ENCODE results near the gene KLHL17.

Gene KLHL17

GRCh38 chr1:958823-959730, 1.3 kb upstream of the KLHL17 start, which contains the start of gene NOC2L:
TSS of gene NOC2L (minus strand) at chr1:959256. CDS start at chr1:959240, 16 bp downstream.
- TF ChIP-seq POLR2AphosphoS5 (IDR thresholded peaks at IDR 0.05; ENCODE audit: borderline replicate concordance, low read depth, low read length) (peak; percentile 83), FOXP2 (optimal IDR thresholded peaks at IDR 0.05; ENCODE audit: control extremely low read depth, extremely low read length, insufficient read depth) (no peak), EZH2 (IDR thresholded peaks at IDR 0.05) (no peak)
- Histone ChIP-seq H3K4me3 (peak within 1 kb of the TSS; percentile 78), H3K36me3 (ENCODE audit: insufficient read depth, low read length) (peaks cover 50% of the 10 kb centered on the region), H3K9ac (ENCODE audit: insufficient read length) (peak within 1 kb of the TSS; percentile 93), H3K27ac (peak within 1 kb of the TSS; percentile 50; the same call in 1 of the 2 replicates), H3K9me3 (ENCODE audit: low read depth, low read length) (no peaks in the 10 kb centered on the region)
- no peak for DNase-seq (ENCODE audit: low read depth, low spot score)

- Histone ChIP-seq H3K27ac (peak overlapping the region; percentile 50; the same call in 1 of the 2 replicates), H3K9me3 (ENCODE audit: low read depth, low read length) (no peaks in the 10 kb centered on the region), H3K9ac (ENCODE audit: insufficient read length) (peak overlapping the region; percentile 73), H3K4me3 (peak overlapping the region; percentile 78), H3K36me3 (ENCODE audit: insufficient read depth, low read length) (peaks cover 43% of the 10 kb centered on the region)
- TF ChIP-seq EZH2 (IDR thresholded peaks at IDR 0.05) (no peak), POLR2AphosphoS5 (IDR thresholded peaks at IDR 0.05; ENCODE audit: borderline replicate concordance, low read depth, low read length) (no peak), FOXP2 (optimal IDR thresholded peaks at IDR 0.05; ENCODE audit: control extremely low read depth, extremely low read length, insufficient read depth) (no peak)
- no peak for DNase-seq (ENCODE audit: low read depth, low spot score)
Observed at GRCh38 chr1:959731-960362, 537 bp upstream of the KLHL17 start.

DNA sequence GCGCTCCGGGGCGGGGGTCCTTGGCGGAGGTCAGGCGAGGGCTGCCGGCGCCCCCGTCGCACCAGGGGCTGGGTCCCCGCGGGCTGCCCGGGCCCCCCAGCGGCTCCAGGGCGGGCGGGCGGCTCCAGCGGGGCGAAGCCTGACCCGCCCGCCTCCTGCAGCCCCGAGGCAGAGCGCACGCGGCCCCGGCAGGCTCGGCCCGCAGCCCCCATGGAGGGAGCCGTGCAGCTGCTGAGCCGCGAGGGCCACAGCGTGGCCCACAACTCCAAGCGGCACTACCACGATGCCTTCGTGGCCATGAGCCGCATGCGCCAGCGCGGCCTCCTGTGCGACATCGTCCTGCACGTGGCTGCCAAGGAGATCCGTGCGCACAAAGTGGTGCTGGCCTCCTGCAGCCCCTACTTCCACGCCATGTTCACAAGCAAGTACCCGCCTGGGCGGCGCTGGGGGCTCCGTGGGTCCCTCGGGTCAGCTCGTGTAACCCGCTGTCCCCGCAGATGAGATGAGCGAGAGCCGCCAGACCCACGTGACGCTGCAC, 817 bp downstream of the KLHL17 start:
- no peak for DNase-seq (ENCODE audit: low read depth, low spot score)
- H3K9me3 ChIP-seq (ENCODE audit: low read depth, low read length): no peaks in the 10 kb centered on the region
- peak overlapping the region; percentile 73 for H3K9ac ChIP-seq (ENCODE audit: insufficient read length)
- H3K27ac ChIP-seq: no peak overlapping the region
- H3K4me3 ChIP-seq: peak overlapping the region; percentile 78
- peaks cover 29% of the 10 kb centered on the region for H3K36me3 ChIP-seq (ENCODE audit: insufficient read depth, low read length)
- TF ChIP-seq POLR2AphosphoS5 (IDR thresholded peaks at IDR 0.05; ENCODE audit: borderline replicate concordance, low read depth, low read length) (no peak), EZH2 (IDR thresholded peaks at IDR 0.05) (no peak)

GRCh38 chr1:962381-963300, 2.3 kb downstream of the KLHL17 start:
- Histone ChIP-seq H3K4me3 (no peak overlapping the region), H3K9me3 (ENCODE audit: low read depth, low read length) (no peaks in the 10 kb centered on the region), H3K9ac (ENCODE audit: insufficient read length) (no peak overlapping the region), H3K36me3 (ENCODE audit: insufficient read depth, low read length) (peaks cover 15% of the 10 kb centered on the region), H3K27ac (no peak overlapping the region)
- TF ChIP-seq EZH2 (IDR thresholded peaks at IDR 0.05) (no peak), FOXP2 (optimal IDR thresholded peaks at IDR 0.05; ENCODE audit: control extremely low read depth, extremely low read length, insufficient read depth) (no peak), POLR2AphosphoS5 (IDR thresholded peaks at IDR 0.05; ENCODE audit: borderline replicate concordance, low read depth, low read length) (no peak)
- no peak for DNase-seq (ENCODE audit: low read depth, low spot score)

DNA sequence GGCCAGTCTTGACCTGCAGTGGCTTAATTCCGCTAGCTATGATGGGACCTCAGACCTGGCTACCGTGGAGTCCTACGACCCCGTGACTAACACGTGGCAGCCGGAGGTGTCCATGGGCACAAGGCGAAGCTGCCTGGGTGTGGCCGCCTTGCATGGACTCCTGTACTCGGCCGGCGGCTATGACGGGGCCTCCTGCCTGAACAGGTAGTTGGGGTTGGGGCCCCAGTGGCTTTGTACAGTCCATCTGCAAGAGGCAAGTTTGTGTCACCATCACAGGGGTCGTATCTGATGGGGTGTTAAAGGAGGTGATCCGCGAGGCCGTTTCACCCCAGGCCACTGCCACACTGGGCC, 2.9 kb downstream of the KLHL17 start:
- Histone ChIP-seq H3K27ac (no peak overlapping the region), H3K36me3 (ENCODE audit: insufficient read depth, low read length) (peaks cover 12% of the 10 kb centered on the region; the same call in 1 of the 2 replicates), H3K9ac (ENCODE audit: insufficient read length) (no peak overlapping the region), H3K4me3 (no peak overlapping the region), H3K9me3 (ENCODE audit: low read depth, low read length) (no peaks in the 10 kb centered on the region)
- TF ChIP-seq EZH2 (IDR thresholded peaks at IDR 0.05): no peak
- no peak for TF ChIP-seq POLR2AphosphoS5 (IDR thresholded peaks at IDR 0.05; ENCODE audit: borderline replicate concordance, low read depth, low read length)
- TF ChIP-seq FOXP2 (optimal IDR thresholded peaks at IDR 0.05; ENCODE audit: control extremely low read depth, extremely low read length, insufficient read depth): no peak
- no peak for DNase-seq (ENCODE audit: low read depth, low spot score)

GRCh38 chr1:963746-964525, 3.6 kb downstream of the KLHL17 start:
- no peak for TF ChIP-seq POLR2AphosphoS5 (IDR thresholded peaks at IDR 0.05; ENCODE audit: borderline replicate concordance, low read depth, low read length)
- TF ChIP-seq FOXP2 (optimal IDR thresholded peaks at IDR 0.05; ENCODE audit: control extremely low read depth, extremely low read length, insufficient read depth): no peak
- TF ChIP-seq EZH2 (IDR thresholded peaks at IDR 0.05): no peak
- DNase-seq (ENCODE audit: low read depth, low spot score): no peak
- Histone ChIP-seq H3K9me3 (ENCODE audit: low read depth, low read length) (no peaks in the 10 kb centered on the region), H3K36me3 (ENCODE audit: insufficient read depth, low read length) (peaks cover 12% of the 10 kb centered on the region; the same call in 1 of the 2 replicates), H3K4me3 (no peak overlapping the region), H3K9ac (ENCODE audit: insufficient read length) (no peak overlapping the region), H3K27ac (no peak overlapping the region)
